Measurements from ENCODE around the gene C1QTNF4.

DNA sequence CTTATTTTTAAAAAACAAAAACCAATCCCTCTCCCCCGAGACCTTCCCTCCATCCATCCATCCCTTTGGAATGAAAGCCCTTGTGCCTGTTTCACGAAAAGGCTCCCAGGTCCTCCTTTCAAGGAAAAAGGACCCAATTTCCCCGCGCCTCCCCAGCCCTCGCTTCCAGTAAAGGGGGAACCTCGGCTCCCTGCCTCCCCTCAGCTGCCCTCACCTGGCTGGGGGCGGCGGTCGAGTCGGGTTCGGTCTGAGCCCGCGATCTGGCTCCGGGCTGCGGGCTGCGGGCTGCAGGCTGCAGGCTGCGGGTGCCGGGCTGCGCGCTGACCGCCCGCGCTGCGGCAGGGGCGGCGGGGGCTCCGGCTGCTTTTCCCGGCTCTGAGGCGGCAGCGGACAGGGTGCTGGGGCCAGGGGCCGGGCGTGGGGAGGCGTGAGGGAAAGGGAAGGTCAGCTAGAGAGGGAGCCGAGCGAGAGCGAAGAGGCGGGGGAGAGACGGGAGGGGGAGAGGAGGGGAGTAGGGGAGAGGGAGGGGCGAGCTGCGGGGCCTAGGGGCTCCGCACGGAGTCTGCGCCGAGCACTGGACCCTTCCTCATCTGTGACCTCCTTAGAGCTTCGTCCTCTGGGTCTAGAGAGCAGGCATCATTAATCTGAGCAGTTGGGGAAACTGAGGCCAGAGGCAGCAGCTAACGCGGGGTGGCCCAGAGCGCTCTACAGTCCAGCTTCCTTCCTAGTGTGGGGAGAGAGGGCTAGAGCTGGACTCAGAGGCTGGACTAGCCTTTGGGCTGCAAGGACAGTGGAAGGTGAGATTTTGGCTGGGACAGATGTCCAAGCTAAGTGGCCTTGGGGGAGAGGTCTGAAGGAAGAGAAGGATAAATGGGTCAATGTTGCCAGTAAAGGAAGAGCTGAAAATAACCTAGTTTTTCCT, at the start of gene C1QTNF4:
- TF ChIP-seq GATA2 (IDR thresholded peaks at IDR 0.05; ENCODE audit: low read depth, low read length), result no peak
- no peak for TF ChIP-seq GATA3 (IDR thresholded peaks at IDR 0.05; ENCODE audit: low read depth, low read length)
